H1 (cell line): ENCODE results near the gene EGFR. TPM values are rescaled to one million over a fixed set of nuclear protein-coding genes. Genes with fewer than 3 reads are reported as not detected.

ENCODE experiments used
- CBX5 ChIP-seq: fragments of 300-800, 300-1000 bp; sonication (generic); IDR thresholded peaks from 2 replicates; pipeline ENCODE4 v1.7.1; 2016; ENCODE audit warnings: antibody characterized with exemption, low read length, low read depth
- SIX5 ChIP-seq: IDR thresholded peaks from 2 replicates; pipeline ENCODE4 v1.6.1; 2011; ENCODE audit warnings: mild to moderate bottlenecking, low read depth, low read length
- SP1 ChIP-seq: IDR thresholded peaks from 2 replicates; pipeline ENCODE4 v1.6.1; 2011; ENCODE audit warnings: low read depth, low read length
- polyA plus RNA-seq, 7 experiments: library from polyadenylated mRNA; depleted of rRNA in 3 of 7; stranded (reverse) in 5 of 7; unstranded in 2 of 7; fragments of >200 nt in 5 of 7; fragments of 200-250 nt in 2 of 7; gene quantifications; 1 replicate in 5 of 7; 2 replicates in 1 of 7; 4 replicates in 1 of 7; pipeline versions ENCODE4 v1.2.1 to v1.2.3, GENCODE V29; 2011 to 2013; ENCODE audit warnings: missing spikeins in 2 of 7, mixed read lengths in 2 of 7
- total RNA-seq: library from RNA; stranded (reverse); fragmentation: NEBNext Ultra II Directional; extraction: Animal tissue kit (Norgen Biotek cat#: 25700); gene quantifications from 2 replicates; pipeline ENCODE4 v1.2.1, GENCODE V29; 2021

Gene EGFR
- total and polyA plus RNA-seq, 2 of the 8 experiments (the other 6 are each of a cell fraction or from before 2014, with no cell fraction given): 1.9 to 5.8 TPM

DNA sequence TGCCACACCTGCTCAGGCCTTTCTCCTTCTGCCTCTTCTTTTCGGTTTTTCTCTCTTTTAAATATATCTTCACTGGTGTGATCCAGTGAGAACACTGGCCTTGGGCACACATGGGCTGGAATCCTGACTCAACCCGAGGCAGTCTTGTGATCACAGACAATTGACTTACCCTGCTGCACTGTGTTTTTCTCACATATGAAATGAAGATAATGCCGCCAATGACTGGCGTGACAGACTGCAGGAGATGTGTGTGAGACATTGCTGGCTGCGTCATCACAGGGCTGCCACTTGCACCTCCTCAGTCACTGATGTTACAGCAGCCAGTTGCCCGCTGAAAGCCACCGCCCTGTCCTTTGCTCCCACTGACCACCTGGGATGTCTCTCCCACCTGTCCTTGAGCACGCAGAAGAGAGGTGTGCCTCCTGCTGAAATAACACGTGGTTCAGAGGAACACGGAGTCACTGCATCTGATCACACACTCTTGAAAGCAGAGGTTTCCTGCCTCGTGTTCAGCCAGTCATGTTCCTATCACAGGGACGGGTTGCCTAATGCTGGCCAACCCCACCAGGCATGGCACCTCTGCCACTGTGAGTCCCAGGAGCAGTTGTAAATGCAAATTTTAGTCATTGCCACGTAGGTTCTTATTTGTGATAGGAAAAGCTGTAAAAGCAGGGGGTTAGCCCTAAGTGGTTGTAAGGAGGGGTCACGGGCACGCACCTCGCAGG, 221.8 kb downstream of the EGFR start (continued):
- TF ChIP-seq CBX5 (no peak), SIX5 (no peak), SP1 (no peak)
- TF ChIP-seq, all 59 proteins: peak for 0
